Astrocyte (in vitro differentiated cells and primary cell): ENCODE results near the gene CAPZA2. TPM values are rescaled to one million over a fixed set of nuclear protein-coding genes. Genes with fewer than 3 reads are reported as not detected.

Experiments used
- DNase-seq: peaks from one replicate; pipeline ENCODE4 v3.0.0-alpha.2; 2010; ENCODE audit warnings: low read depth
- FAIRE-seq: peaks from 2 replicates; lab custom pipeline; 2011; peaks lifted over from hg19 to GRCh38; lab: Jason Lieb, UNC
- H2AFZ ChIP-seq: 2 replicates; pipeline ENCODE4 v1.6.0; 2012; ENCODE audit warnings: low read depth, low read length, inconsistent platforms
- H3K27ac ChIP-seq: 2 replicates; pipeline ENCODE4 v1.5.1; 2011; ENCODE audit warnings: low read depth, low read length, inconsistent platforms
- H3K27me3 ChIP-seq: 2 replicates; pipeline ENCODE4 v1.6.0; 2011; ENCODE audit warnings: low read length, inconsistent platforms; ENCODE audit not compliant: insufficient read depth
- H3K36me3 ChIP-seq: 2 replicates; pipeline ENCODE4 v1.5.1; 2011; ENCODE audit warnings: low read length, inconsistent platforms; ENCODE audit not compliant: insufficient read depth
- H3K4me1 ChIP-seq: 2 replicates; pipeline ENCODE4 v1.5.1; 2011; ENCODE audit warnings: low read length, inconsistent platforms; ENCODE audit not compliant: insufficient read depth
- H3K4me2 ChIP-seq: 2 replicates; pipeline ENCODE4 v1.6.0; 2012; ENCODE audit warnings: low read length, inconsistent platforms
- H3K4me3 ChIP-seq: 2 replicates; pipeline ENCODE4 v1.5.1; 2011; ENCODE audit warnings: low read depth, mild to moderate bottlenecking, low read length, inconsistent platforms; ENCODE audit not compliant: insufficient read depth
- H3K79me2 ChIP-seq: 2 replicates; pipeline ENCODE4 v1.6.0; 2012; ENCODE audit warnings: mild to moderate bottlenecking, low read length, inconsistent platforms; ENCODE audit not compliant: insufficient read depth
- H3K9ac ChIP-seq: 2 replicates; pipeline ENCODE4 v1.6.0; 2012; ENCODE audit warnings: mild to moderate bottlenecking, low read length, inconsistent platforms
- H3K9me3 ChIP-seq: 2 replicates; pipeline ENCODE4 v1.5.1; 2012; ENCODE audit warnings: low read depth, mild to moderate bottlenecking, low read length, inconsistent platforms; ENCODE audit not compliant: insufficient read depth
- H4K20me1 ChIP-seq: 2 replicates; pipeline ENCODE4 v1.6.0; 2012; ENCODE audit warnings: low read length, inconsistent platforms; ENCODE audit not compliant: insufficient read depth
- H3K27ac Mint-ChIP-seq: one replicate; pipeline ENCODE4 v1.8.0; 2021; ENCODE audit warnings: mild to moderate bottlenecking, mixed read lengths; ENCODE audit not compliant: unreplicated experiment
- H3K27me3 Mint-ChIP-seq: one replicate; pipeline ENCODE4 v1.8.0; 2021; ENCODE audit warnings: low read depth, mixed read lengths; ENCODE audit not compliant: unreplicated experiment
- H3K36me3 Mint-ChIP-seq: one replicate; pipeline ENCODE4 v1.8.0; 2021; ENCODE audit warnings: low read depth, mixed read lengths; ENCODE audit not compliant: unreplicated experiment
- H3K4me1 Mint-ChIP-seq: one replicate; pipeline ENCODE4 v1.8.0; 2021; ENCODE audit warnings: low read depth, mixed read lengths; ENCODE audit not compliant: unreplicated experiment
- H3K4me3 Mint-ChIP-seq: one replicate; pipeline ENCODE4 v1.8.0; 2021; ENCODE audit warnings: mild to moderate bottlenecking, moderate library complexity, mixed read lengths; ENCODE audit not compliant: unreplicated experiment
- H3K9me3 Mint-ChIP-seq: one replicate; pipeline ENCODE4 v1.8.0; 2021; ENCODE audit warnings: mild to moderate bottlenecking, mixed read lengths; ENCODE audit not compliant: unreplicated experiment
- CTCF ChIP-seq: IDR thresholded peaks from 2 replicates; pipeline ENCODE4 v1.5.1; 2011; ENCODE audit warnings: low read depth, mild to moderate bottlenecking, inconsistent platforms, low read length, moderate library complexity; ENCODE audit not compliant: insufficient read depth
- EZH2 ChIP-seq: IDR thresholded peaks from 2 replicates; pipeline ENCODE4 v1.6.1; 2012; ENCODE audit warnings: mild to moderate bottlenecking, low read length, inconsistent platforms; ENCODE audit not compliant: insufficient read depth
- total RNA-seq: library from RNA; stranded (reverse); gene quantifications from 2 replicates; pipeline ENCODE4 v1.2.1, GENCODE V29; 2021

CAPZA2 gene
- total RNA-seq, 1 donor from 2014 or later, result 261 TPM

GRCh38 chr7:116888895-116889294 is 26.5 kb downstream of the CAPZA2 start:
- H3K27ac Mint-ChIP-seq, result no peak overlapping the region
- Histone ChIP-seq H3K4me2 (no peak overlapping the region), H2AFZ (no peak overlapping the region), H3K4me1 (no peaks in the 10 kb centered on the region), H3K27ac (no peak overlapping the region), H3K27me3 (no peaks in the 10 kb centered on the region), H4K20me1 (peaks cover 62% of the 10 kb centered on the region), H3K36me3 (peaks cover 20% of the 10 kb centered on the region), H3K9me3 (no peaks in the 10 kb centered on the region), H3K9ac (no peak overlapping the region), H3K79me2 (peaks cover 83% of the 10 kb centered on the region), H3K4me3 (no peak overlapping the region)
- H3K9me3 Mint-ChIP-seq, result no peaks in the 10 kb centered on the region
- FAIRE-seq (no peak), DNase-seq (no peak)
- H3K4me1 Mint-ChIP-seq, result peaks cover 1% of the 10 kb centered on the region
- peaks cover 12% of the 10 kb centered on the region for H3K36me3 Mint-ChIP-seq
- no peaks in the 10 kb centered on the region for H3K27me3 Mint-ChIP-seq
- no peak overlapping the region for H3K4me3 Mint-ChIP-seq
- TF ChIP-seq EZH2 (no peak), CTCF (no peak)

- peaks cover 41% of the 10 kb centered on the region for H4K20me1 ChIP-seq
- no peak overlapping the region for H3K4me2 ChIP-seq
- H3K4me3 ChIP-seq, result no peak overlapping the region
- H3K79me2 ChIP-seq, result peaks cover 45% of the 10 kb centered on the region
- H3K4me1 Mint-ChIP-seq, result no peaks in the 10 kb centered on the region
- no peak overlapping the region for H3K4me3 Mint-ChIP-seq
- H3K27ac Mint-ChIP-seq, result no peak overlapping the region
- H3K9me3 ChIP-seq, result no peaks in the 10 kb centered on the region
- no peaks in the 10 kb centered on the region for H3K9me3 Mint-ChIP-seq
- H3K36me3 ChIP-seq, result peaks cover 35% of the 10 kb centered on the region
- H3K27me3 ChIP-seq, result no peaks in the 10 kb centered on the region
- no peak overlapping the region for H3K9ac ChIP-seq
- no peak overlapping the region for H2AFZ ChIP-seq
- DNase-seq (no peak), FAIRE-seq (no peak)
- no peaks in the 10 kb centered on the region for H3K27me3 Mint-ChIP-seq
- peaks cover 15% of the 10 kb centered on the region for H3K36me3 Mint-ChIP-seq
- no peak overlapping the region for H3K27ac ChIP-seq
- H3K4me1 ChIP-seq, result no peaks in the 10 kb centered on the region
- TF ChIP-seq CTCF (no peak), EZH2 (no peak)
Measured at GRCh38 chr7:116895849-116896248, 33.5 kb downstream of the CAPZA2 start.

GRCh38 chr7:116897661-116898060 is 35.3 kb downstream of the CAPZA2 start:
- peaks cover 43% of the 10 kb centered on the region for H3K79me2 ChIP-seq
- H3K36me3 Mint-ChIP-seq, result peaks cover 19% of the 10 kb centered on the region

More at GRCh38 chr7:116897661-116898060, 35.3 kb downstream of the CAPZA2 start:
- no peak for TF ChIP-seq CTCF
- TF ChIP-seq EZH2, result no peak
- Histone ChIP-seq H3K9me3 (no peaks in the 10 kb centered on the region), H3K4me2 (no peak overlapping the region), H3K4me3 (no peak overlapping the region), H3K9ac (no peak overlapping the region), H3K36me3 (peaks cover 29% of the 10 kb centered on the region), H2AFZ (no peak overlapping the region), H3K27ac (no peak overlapping the region), H3K4me1 (no peaks in the 10 kb centered on the region), H3K27me3 (no peaks in the 10 kb centered on the region), H4K20me1 (peaks cover 35% of the 10 kb centered on the region)
- Mint-ChIP-seq H3K27ac (no peak overlapping the region), H3K27me3 (no peaks in the 10 kb centered on the region), H3K9me3 (no peaks in the 10 kb centered on the region), H3K4me3 (no peak overlapping the region), H3K4me1 (no peaks in the 10 kb centered on the region)
- FAIRE-seq (no peak), DNase-seq (peak; percentile 62)
